Kidney epithelial cell (primary cell): ENCODE measurements around the gene R3HCC1L. TPM values are rescaled to one million over a fixed set of nuclear protein-coding genes. Genes with fewer than 3 reads are reported as not detected.

Source experiments
- DNase-seq: peaks from one replicate; pipeline ENCODE4 v3.0.0-alpha.2; 2010; ENCODE audit warnings: low read depth
- H3K27me3 ChIP-seq: 2 replicates; pipeline ENCODE4 v1.6.0; 2011; ENCODE audit warnings: low read length; ENCODE audit not compliant: control insufficient read depth, insufficient read depth
- H3K36me3 ChIP-seq: 2 replicates; pipeline ENCODE4 v1.5.1; 2011; ENCODE audit warnings: low read length; ENCODE audit not compliant: control insufficient read depth, insufficient read depth
- H3K4me3 ChIP-seq: 2 replicates; pipeline ENCODE4 v1.5.1; 2011; ENCODE audit warnings: low read depth, mild to moderate bottlenecking, control low read depth, low read length
- total RNA-seq: library from RNA; depleted of rRNA; stranded (reverse); fragments of >200 nt; gene quantifications from 2 replicates; pipeline ENCODE4 v1.2.3, GENCODE V29; 2015
- TF ChIP-seq, protein P1 (sequence below): IDR thresholded peaks from 2 replicates; pipeline ENCODE4 v1.5.1; 2011; ENCODE audit warnings: mild to moderate bottlenecking, moderate library complexity, low read length, control low read depth, inconsistent platforms; ENCODE audit not compliant: insufficient read depth, poor library complexity, severe bottlenecking

The R3HCC1L gene
- total RNA-seq, 1 donor from 2014 or later: 10.7 TPM

DNA sequence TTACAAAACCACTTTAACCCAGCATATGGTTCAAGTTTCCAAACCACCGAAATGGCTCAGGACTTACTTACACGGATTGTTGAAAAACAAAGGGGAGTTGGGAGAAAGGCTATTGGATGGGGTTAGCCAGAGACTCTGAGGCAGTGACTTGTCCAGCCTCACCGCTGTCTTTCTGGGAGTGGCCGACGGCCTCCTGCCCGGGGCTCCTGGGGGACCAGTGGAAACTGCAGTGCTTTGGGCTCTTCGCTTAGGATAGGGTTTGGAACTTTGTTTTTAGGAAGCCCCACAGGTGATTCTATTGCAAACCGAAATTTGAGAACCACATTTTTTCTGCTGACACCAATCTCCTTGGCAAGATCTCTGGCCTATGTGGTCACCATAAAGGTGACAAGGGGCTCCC lies 38.1 kb upstream of the R3HCC1L start:
- no peak overlapping the region for H3K4me3 ChIP-seq
- TF ChIP-seq, protein P1, sequence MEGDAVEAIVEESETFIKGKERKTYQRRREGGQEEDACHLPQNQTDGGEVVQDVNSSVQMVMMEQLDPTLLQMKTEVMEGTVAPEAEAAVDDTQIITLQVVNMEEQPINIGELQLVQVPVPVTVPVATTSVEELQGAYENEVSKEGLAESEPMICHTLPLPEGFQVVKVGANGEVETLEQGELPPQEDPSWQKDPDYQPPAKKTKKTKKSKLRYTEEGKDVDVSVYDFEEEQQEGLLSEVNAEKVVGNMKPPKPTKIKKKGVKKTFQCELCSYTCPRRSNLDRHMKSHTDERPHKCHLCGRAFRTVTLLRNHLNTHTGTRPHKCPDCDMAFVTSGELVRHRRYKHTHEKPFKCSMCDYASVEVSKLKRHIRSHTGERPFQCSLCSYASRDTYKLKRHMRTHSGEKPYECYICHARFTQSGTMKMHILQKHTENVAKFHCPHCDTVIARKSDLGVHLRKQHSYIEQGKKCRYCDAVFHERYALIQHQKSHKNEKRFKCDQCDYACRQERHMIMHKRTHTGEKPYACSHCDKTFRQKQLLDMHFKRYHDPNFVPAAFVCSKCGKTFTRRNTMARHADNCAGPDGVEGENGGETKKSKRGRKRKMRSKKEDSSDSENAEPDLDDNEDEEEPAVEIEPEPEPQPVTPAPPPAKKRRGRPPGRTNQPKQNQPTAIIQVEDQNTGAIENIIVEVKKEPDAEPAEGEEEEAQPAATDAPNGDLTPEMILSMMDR: no peak
- no peak for DNase-seq
- peaks cover 8% of the 10 kb centered on the region for H3K27me3 ChIP-seq
- H3K36me3 ChIP-seq: no peaks in the 10 kb centered on the region

DNA sequence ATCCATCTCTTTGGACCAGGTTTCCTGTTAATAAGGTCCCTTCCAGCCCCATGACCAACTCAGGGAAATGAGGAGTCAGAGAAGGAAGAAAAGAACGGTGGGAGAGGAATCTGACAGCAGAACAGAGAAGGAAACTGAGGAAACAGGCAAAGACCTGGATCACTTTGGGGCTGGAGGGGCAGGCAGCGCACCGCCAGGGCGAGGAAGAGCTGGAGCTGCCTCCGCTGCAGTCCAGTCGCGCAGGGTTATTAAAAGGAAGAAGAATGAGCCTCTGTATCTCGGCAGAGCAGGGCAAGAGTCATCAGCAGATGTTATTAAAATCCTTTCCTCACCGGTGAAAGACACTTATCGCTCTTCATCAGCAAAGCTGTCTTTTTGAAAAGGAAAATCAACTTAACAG lies 37.7 kb upstream of the R3HCC1L start:
- DNase-seq: no peak
- TF ChIP-seq, protein P1: no peak
- Histone ChIP-seq H3K36me3 (no peaks in the 10 kb centered on the region), H3K4me3 (no peak overlapping the region), H3K27me3 (peaks cover 8% of the 10 kb centered on the region)

DNA sequence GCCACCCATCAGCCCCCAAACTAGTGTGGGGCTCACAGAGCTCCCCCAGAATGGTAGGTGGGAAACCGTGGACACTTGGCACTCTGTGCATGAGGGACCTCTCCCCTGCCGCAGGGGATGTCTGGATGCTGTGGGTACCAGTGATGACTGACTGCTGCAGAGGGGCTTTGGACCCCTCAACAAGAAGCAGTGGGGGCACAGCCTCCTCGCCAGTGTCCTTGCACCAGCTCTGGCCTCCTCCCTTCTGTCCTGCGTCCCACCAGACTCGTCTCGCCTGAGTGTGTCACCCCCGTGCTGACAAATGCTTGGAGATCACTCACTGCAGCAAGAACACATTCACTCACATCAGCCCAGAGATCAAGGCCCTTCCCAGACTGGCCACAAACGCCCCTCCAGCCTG lies 37.3 kb upstream of the R3HCC1L start:
- no peaks in the 10 kb centered on the region for H3K36me3 ChIP-seq
- peaks cover 8% of the 10 kb centered on the region for H3K27me3 ChIP-seq
- TF ChIP-seq, protein P1: no peak
- no peak overlapping the region for H3K4me3 ChIP-seq
- no peak for DNase-seq

DNA sequence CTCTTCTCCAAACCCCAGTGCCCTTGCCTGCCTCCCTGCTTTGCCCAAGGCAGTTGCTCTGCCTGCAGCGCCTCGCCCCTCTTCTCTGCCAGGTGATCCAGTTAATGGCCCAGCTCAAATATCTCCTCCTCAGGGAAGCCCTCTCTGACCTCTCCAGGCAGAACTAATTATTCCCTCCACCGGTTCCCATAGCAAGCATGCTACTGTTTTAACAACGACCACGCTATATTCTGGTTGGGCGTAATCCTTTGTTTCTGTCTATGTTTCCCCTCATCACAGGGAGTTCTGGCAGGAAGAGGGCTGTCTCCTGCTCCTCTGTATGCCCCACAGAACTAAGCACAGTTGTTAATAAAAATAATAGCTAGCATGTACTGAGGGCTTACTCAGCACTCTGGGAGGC lies 36.8 kb upstream of the R3HCC1L start:
- Histone ChIP-seq H3K4me3 (no peak overlapping the region), H3K36me3 (no peaks in the 10 kb centered on the region), H3K27me3 (peaks cover 8% of the 10 kb centered on the region)
- TF ChIP-seq, protein P1: no peak
- no peak for DNase-seq

DNA sequence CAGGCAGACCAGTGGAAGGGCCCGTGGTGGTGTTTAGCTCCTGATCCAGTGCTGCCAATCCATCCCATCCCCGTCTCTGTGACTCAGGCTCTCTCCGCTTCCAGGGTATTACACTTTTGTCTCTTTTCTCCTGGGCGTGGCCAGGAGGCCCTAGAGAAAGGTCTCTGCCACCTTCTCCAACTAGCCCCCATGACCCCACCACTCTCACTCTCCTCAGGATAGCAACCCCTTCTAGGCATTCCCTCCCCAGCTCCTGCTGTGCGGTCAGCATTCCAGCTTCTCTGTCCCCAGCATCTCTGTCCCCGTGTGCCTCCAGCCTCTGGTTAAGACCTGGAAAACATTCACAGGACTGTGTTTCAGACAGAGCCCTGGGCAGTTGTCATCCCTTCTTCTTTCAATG lies 36.2 kb upstream of the R3HCC1L start:
- no peak for DNase-seq
- H3K27me3 ChIP-seq: peaks cover 8% of the 10 kb centered on the region
- TF ChIP-seq, protein P1: no peak

DNA sequence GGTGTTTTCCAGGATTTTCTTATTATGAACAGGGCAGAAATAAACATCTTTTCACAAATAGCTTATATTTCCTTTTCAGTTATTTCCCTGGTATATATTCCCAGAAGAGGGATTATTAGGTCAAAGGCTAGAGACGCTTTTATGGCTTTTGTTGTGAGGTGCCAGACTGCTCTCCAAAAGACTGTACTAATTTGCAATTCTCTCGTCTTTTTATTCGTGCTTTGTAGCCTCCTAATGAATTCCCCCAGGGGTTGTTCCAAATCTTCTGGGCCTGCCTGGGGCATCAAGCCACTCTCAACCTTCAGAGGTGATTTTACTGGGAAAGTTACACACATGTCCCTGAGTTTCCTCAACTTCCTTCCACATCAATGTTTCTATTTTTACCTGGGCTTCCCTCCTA lies 34.0 kb upstream of the R3HCC1L start:
- no peak overlapping the region for H3K4me3 ChIP-seq
- no peak for DNase-seq
- no peaks in the 10 kb centered on the region for H3K36me3 ChIP-seq
- TF ChIP-seq, protein P1: no peak
- peaks cover 8% of the 10 kb centered on the region for H3K27me3 ChIP-seq

More for the DNA sequence above, 36.2 kb upstream of the R3HCC1L start:
- no peaks in the 10 kb centered on the region for H3K36me3 ChIP-seq
- H3K4me3 ChIP-seq: no peak overlapping the region
